Loucy (cell line): ENCODE data around the gene RHOA.

ENCODE experiments used
- H2AFZ ChIP-seq: fragments of 200-600 bp; sonication (generic); 2 replicates; pipeline ENCODE4 v1.6.0; 2016; ENCODE audit warnings: antibody characterized with exemption, mild to moderate bottlenecking, low read length, moderate library complexity
- H3F3A ChIP-seq: fragments of 200-600 bp; 2 replicates; pipeline ENCODE4 v1.6.0; 2016; ENCODE audit warnings: antibody characterized with exemption, low read depth, mild to moderate bottlenecking
- H3K27me3 ChIP-seq: fragments of 200-600 bp; sonication (generic); 2 replicates; pipeline ENCODE4 v1.6.1; 2014; ENCODE audit warnings: low read length, mild to moderate bottlenecking; ENCODE audit not compliant: insufficient read depth, poor library complexity, severe bottlenecking
- H3K36me3 ChIP-seq: fragments of 200-600 bp; sonication (generic); 2 replicates; pipeline ENCODE4 v1.6.1; 2016; ENCODE audit warnings: low read length; ENCODE audit not compliant: insufficient read depth
- H3K4me1 ChIP-seq: fragments of 200-600 bp; sonication (generic); 2 replicates; pipeline ENCODE4 v1.5.1; 2014; ENCODE audit warnings: low read length, mild to moderate bottlenecking; ENCODE audit not compliant: insufficient read depth, poor library complexity, severe bottlenecking
- H3K4me2 ChIP-seq: fragments of 200-600 bp; sonication (generic); 2 replicates; pipeline ENCODE4 v1.6.0; 2014; ENCODE audit warnings: antibody characterized with exemption, low read length, low read depth, mild to moderate bottlenecking; ENCODE audit not compliant: poor library complexity, severe bottlenecking
- H3K4me3 ChIP-seq: fragments of 200-600 bp; sonication (generic); 2 replicates; pipeline ENCODE4 v1.5.1; 2014; ENCODE audit warnings: low read length, mild to moderate bottlenecking, mixed read lengths; ENCODE audit not compliant: poor library complexity, severe bottlenecking
- H3K79me2 ChIP-seq: fragments of 200-600 bp; sonication (generic); 2 replicates; pipeline ENCODE4 v1.6.1; 2014; ENCODE audit warnings: low read length; ENCODE audit not compliant: insufficient read depth
- H3K9ac ChIP-seq: fragments of 200-600 bp; sonication (generic); 2 replicates; pipeline ENCODE4 v1.6.0; 2014; ENCODE audit warnings: mild to moderate bottlenecking, low read depth, low read length, moderate library complexity; ENCODE audit not compliant: poor library complexity, severe bottlenecking
- H3K9me2 ChIP-seq: fragments of 200-600 bp; sonication (generic); replicated peaks from 2 replicates; pipeline ENCODE4 v1.6.1; 2016; ENCODE audit warnings: low read depth, low read length, mixed read lengths
- H3K9me3 ChIP-seq: fragments of 200-600 bp; sonication (generic); 2 replicates; pipeline ENCODE4 v1.6.1; 2014; ENCODE audit warnings: mild to moderate bottlenecking, antibody characterized with exemption, low read length, low read depth; ENCODE audit not compliant: insufficient read depth
- H4K20me1 ChIP-seq: fragments of 200-600 bp; sonication (generic); 2 replicates; pipeline ENCODE4 v1.6.0; 2014; ENCODE audit warnings: antibody characterized with exemption, low read length, mild to moderate bottlenecking; ENCODE audit not compliant: insufficient read depth, poor library complexity, severe bottlenecking
- EZH2phosphoT487 ChIP-seq: fragments of 200-600 bp; IDR thresholded peaks from 2 replicates; pipeline ENCODE4 v1.6.1; 2018; ENCODE audit warnings: antibody characterized with exemption, mild to moderate bottlenecking, moderate library complexity, borderline replicate concordance
- TF ChIP-seq, protein P1 (sequence below): fragments of 200-600 bp; sonication (generic); conservative IDR thresholded peaks from 2 replicates; pipeline ENCODE4 v1.5.1; 2014; ENCODE audit warnings: mild to moderate bottlenecking, antibody characterized with exemption, low read length

Gene RHOA

DNA sequence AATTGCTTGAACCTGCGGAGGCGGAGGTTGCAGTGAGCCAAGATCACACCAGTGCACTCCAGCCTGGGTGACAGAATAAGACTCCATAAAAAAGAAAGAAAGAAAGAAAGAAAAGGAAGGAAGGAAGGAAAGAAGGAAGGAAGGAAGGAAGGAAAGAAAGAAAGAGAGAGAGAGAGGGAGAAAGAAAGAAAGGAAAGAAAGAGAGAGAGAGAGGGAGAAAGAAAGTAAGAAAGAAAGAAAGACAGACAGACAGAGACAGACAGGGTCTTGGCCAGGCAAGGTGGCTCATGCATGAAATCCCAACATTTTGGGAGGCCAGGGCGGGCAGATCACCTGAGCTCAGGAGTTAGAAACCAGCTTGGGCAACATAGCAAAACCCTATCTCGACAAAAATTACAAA, 41.8 kb upstream of the RHOA start:
- Histone ChIP-seq H3K4me1 (no peaks in the 10 kb centered on the region), H2AFZ (no peak overlapping the region), H3K4me2 (no peak overlapping the region), H3K79me2 (no peaks in the 10 kb centered on the region), H3K27me3 (no peaks in the 10 kb centered on the region), H3K9me3 (no peaks in the 10 kb centered on the region), H3K9ac (no peak overlapping the region), H3F3A (no peaks in the 10 kb centered on the region), H3K36me3 (no peaks in the 10 kb centered on the region), H3K4me3 (no peak overlapping the region), H4K20me1 (no peaks in the 10 kb centered on the region), H3K9me2 (no peaks in the 10 kb centered on the region)
- TF ChIP-seq, protein P1, sequence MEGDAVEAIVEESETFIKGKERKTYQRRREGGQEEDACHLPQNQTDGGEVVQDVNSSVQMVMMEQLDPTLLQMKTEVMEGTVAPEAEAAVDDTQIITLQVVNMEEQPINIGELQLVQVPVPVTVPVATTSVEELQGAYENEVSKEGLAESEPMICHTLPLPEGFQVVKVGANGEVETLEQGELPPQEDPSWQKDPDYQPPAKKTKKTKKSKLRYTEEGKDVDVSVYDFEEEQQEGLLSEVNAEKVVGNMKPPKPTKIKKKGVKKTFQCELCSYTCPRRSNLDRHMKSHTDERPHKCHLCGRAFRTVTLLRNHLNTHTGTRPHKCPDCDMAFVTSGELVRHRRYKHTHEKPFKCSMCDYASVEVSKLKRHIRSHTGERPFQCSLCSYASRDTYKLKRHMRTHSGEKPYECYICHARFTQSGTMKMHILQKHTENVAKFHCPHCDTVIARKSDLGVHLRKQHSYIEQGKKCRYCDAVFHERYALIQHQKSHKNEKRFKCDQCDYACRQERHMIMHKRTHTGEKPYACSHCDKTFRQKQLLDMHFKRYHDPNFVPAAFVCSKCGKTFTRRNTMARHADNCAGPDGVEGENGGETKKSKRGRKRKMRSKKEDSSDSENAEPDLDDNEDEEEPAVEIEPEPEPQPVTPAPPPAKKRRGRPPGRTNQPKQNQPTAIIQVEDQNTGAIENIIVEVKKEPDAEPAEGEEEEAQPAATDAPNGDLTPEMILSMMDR: no peak
- TF ChIP-seq EZH2phosphoT487: no peak

DNA sequence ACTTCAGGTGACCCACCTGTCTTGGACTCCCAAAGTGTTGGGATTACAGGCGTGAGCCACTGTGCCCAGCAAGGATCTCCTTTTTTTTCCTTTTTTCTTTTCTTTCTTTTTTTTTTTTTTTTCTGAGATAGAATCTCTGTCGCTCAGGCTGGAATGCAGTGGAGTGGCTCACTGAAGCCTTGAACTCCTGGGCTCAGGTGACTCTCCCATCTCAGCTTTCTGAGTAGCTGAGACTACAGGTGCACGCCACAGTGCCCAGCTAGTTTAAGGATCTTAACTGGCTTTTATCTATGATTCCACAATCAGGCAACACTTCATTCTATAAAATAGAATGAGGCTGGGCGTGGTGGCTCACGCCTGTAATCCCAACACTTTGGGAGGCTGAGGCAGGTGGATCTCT, 33.6 kb upstream of the RHOA start:
- no peak overlapping the region for H3K4me3 ChIP-seq
- no peaks in the 10 kb centered on the region for H3K79me2 ChIP-seq
- H3K36me3 ChIP-seq: no peaks in the 10 kb centered on the region
- H3K4me1 ChIP-seq: peaks cover 4% of the 10 kb centered on the region
- no peak overlapping the region for H3K9ac ChIP-seq
- no peaks in the 10 kb centered on the region for H3K9me3 ChIP-seq
- H3K27me3 ChIP-seq: no peaks in the 10 kb centered on the region
- no peak overlapping the region for H2AFZ ChIP-seq
- no peak overlapping the region for H3K4me2 ChIP-seq
- no peak for TF ChIP-seq EZH2phosphoT487
- TF ChIP-seq, protein P1: no peak
- H3K9me2 ChIP-seq: no peaks in the 10 kb centered on the region
- H3F3A ChIP-seq: no peaks in the 10 kb centered on the region
- H4K20me1 ChIP-seq: no peaks in the 10 kb centered on the region

DNA sequence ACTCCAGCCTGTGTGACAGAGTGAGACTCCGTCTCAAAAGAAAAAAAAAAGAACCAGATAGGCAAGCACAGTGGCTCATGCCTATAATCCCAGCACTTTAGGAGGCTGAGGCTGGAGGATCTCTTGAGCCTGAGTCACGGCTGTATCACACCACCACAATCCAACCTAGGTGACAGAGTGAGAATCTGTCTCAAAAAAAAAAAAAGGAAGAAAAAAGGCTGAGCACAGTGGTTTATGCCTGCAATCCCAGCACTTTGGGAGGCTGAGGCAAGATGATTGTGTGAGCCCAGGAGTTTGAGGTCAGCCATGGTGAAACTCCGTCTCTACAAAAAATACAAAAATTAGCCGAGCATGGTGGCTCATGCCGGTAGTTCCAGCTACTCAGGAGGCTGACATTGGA, 23.0 kb upstream of the RHOA start:
- H3K4me1 ChIP-seq: peaks cover 3% of the 10 kb centered on the region
- H3K27me3 ChIP-seq: no peaks in the 10 kb centered on the region
- H3K4me2 ChIP-seq: no peak overlapping the region
- H3K9me3 ChIP-seq: no peaks in the 10 kb centered on the region
- no peak overlapping the region for H3K9ac ChIP-seq
- no peaks in the 10 kb centered on the region for H4K20me1 ChIP-seq
- H2AFZ ChIP-seq: no peak overlapping the region
- no peaks in the 10 kb centered on the region for H3K79me2 ChIP-seq
- H3F3A ChIP-seq: no peaks in the 10 kb centered on the region
- H3K36me3 ChIP-seq: no peaks in the 10 kb centered on the region
- TF ChIP-seq, protein P1: no peak
- no peak for TF ChIP-seq EZH2phosphoT487
- H3K9me2 ChIP-seq: no peaks in the 10 kb centered on the region
- no peak overlapping the region for H3K4me3 ChIP-seq
